Activated CD8-positive, alpha-beta memory T cell treated with anti-CD3 and anti-CD28 coated beads for 4 hours (primary cell): ENCODE data around the gene PLEKHG5.
"Not testable (repeated sequence)": the region's sequence is repeated elsewhere in the genome, so short reads cannot be mapped to it uniquely, and the experiment has no call there.

Experiments
- DNase-seq, 2 donors: peaks; one replicate each; pipeline ENCODE4 v3.0.0-alpha.2; 2020; ENCODE audit warnings: low read depth in 2 of 2

The PLEKHG5 gene

DNA sequence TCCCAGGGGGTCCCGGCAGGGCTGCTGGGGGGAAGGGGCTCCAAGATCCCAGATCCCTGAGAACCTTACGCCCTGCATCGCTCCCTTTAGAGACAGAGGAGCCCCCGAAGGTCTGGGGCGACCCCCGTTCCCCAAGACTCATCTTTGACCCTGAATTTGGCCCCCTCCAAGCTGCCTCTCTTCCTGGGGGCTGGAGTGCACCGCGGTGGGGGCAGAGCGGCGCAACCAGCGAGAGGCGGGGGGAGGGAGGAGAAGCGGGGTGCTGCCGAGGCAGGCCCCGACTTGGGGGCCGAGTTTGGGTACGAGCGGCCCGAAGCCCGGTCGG is 5.4 kb upstream of the PLEKHG5 start:
- no peak for DNase-seq

DNA sequence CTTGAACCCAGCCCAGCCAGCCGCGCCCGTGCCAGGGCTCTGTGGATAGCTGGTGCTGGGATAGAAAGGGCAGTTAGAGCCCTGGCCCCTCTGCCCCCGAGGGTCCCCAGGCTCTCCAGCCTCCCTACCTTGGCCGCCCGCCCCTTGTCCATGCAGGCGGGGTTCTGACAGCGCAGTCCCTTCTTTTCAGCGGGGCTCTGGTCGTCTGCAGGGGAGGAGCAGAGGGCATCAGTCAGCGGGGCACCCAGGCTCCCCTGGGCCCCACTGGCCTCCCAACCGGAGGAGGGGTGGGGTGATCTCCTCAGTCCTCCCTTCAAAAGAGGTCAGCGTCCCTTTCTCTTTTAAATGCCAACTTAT is 4.9 kb upstream of the PLEKHG5 start:
- no peak for DNase-seq

DNA sequence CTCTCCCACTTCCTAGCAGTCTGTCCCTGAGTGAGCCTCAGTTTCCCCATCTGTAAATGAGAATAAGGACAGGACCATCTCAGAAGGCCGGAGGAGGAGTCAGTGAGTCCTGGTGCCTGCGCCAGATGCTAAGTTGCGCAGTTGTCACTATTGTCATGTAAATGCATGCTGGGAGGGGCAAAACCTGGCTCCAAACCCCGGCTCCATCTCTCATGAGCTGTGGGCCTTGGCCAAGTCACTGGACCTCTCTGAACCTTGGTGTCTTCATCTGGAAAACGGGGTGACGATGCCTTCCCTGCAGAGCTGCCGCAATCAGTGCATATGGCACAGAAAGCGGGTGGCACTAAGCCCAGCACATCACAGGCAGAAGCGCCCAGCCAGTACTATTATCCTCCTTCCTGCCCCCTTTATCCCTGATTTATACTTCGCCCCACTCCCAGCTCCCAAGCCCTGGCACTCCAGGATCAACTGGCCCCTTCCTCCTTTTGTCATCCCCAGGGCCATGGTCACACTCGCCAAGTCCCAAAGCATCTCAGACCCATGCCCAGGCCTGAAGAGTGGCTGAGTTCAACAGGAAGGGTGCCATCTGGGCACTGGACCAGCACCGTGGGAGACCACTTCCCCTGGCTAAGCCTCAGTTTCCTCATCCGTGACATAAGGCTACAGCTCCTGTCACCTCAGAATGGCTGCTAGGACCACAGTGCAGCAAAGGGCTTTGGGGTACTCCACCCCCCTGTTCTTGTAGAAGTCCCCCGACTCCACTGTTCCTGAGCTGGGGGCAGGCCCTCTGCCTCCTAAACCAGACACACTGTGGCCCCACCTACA is 4.3 kb upstream of the PLEKHG5 start:
- DNase-seq: no peak

DNA sequence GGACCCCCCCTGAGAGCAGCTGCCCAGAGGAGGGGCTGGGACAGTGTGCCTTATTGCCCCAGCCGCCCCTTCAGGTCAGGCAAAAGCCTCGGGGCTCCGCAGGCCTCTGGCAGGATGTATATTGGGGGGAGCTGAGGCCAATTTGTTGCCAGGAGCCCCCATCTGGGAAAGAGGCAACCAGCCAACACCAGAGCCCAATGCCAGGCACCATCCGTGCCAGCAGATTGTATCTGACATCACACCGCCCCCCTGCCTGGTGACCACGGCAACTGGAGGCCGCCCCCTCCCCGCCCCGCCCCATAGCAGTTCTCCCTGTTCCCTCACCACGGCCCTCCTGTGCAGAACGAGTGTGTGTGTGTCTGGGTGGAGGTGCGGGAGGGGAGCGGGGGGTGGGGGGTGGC is 3.6 kb upstream of the PLEKHG5 start:
- no peak for DNase-seq

DNA sequence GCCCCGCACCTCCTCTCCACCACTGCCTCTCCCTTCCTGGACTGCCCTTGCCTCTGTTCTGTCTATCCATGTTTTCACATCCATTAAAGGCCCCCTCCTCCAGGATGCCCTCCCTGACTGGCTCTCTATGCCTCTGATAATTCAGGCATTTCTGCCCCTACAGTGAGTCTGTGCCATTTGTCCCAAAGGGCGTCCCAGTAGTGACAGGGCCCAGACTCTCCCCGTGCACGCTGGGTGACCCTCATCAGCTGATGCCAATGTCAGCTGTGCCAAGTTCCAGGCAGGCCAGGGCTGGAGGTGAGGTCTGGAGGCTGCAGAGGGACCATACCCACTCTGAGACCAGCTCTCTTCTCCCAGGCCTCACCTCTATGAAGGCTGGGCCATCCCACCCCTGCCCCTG is 3.2 kb upstream of the PLEKHG5 start:
- DNase-seq: no peak

DNA sequence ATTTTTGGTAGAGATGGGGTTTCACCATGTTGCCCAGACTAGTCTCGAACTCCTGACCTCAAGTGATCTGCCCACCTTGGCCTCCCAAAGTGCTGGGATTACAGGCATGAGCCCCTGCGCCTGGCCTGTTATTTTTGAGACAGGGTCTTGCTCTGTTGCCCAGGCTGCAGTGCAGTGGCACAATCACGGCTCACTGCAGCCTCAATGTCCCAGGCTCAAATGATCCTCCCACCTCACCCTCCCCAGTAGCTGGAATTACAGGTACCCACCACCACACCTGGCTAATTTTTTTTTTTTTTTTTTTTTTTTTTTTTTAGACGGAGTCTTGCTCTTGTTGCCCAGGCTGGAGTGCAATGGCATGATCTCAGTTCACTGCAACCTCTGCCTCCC is 2.4 kb upstream of the PLEKHG5 start:
- not testable (repeated sequence) for DNase-seq

DNA sequence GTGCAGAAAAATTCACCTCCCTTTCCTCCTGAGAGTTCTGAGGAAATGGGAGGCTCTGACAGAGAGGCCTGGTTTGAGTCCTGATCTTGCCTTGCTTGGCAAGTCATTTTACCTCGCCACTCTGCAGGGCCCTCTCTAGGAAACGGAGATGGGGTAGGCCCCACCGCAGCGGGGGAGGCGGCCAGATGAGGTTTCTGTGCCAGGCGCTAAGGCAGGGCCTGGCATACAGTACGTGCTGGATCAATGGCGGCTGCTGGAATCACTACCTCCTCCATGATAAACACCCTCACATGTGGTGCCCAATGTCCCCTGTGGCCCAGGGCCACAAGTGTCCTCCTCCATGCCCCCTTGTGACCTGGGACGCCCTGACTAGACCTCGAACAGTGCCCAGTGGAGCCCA is 499 bp upstream of the PLEKHG5 start:
- no peak for DNase-seq

DNA sequence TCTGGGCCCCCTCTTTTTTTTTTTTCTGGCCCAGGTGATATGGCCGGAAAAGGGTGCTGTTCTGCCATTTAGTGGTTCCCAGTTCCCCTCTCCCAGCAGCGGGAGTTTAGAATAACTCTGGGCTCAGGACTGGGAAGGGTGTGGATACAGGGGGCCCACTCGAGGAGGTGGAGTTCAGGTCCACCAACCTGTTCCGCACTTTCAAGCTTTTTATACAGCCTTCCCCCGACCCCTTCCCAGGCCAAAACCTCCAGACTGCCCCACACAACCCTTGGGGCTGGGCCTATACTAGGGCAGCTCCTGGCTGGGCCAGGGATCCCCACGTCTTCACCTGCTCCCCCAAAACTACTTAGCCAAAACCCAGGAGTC is 402 bp downstream of the PLEKHG5 start:
- no peak for DNase-seq

DNA sequence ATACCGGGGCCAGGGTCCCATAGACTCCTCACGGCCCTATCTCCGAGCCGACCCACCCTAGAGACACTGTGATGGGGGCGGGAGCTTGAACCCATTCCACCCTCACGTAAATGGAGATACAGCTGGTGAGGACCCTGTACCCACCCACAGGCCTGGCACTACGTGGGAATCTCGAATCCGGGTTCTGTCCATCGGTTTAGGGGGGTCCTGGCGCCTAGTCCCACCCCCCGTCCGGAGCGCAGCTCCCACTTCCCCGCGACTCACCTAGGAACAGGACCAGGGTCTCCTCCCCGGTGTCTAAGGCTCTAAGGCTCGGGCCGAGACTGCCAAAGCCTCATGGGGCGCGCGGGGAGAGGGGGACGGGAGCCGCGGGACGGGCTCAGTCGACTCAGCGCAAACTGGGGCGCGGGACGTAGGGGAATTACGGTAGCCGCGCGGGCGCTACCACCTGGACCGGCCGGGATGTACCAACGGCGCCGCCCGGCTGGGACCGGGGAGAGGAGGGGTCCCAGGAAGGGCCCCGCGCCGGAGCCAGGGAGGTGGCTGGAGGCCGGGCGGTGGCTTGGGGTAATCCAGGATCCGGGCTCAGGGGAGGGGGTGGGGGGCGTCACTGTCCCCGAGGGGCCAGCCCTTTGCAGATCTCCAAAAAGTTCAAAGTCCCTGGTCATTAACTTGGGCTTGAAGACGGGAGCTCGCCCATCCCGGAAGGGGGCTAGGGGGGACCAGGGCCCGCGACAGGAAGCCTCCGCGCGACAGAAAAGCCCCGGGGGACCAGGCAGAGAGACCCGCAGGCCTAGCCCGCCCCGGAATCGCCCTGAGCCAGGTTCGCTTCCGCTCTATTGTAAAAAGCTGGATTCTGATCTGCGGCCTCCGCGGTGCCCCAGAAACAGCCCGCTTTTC is 1.0 kb downstream of the PLEKHG5 start:
- DNase-seq: no peak

DNA sequence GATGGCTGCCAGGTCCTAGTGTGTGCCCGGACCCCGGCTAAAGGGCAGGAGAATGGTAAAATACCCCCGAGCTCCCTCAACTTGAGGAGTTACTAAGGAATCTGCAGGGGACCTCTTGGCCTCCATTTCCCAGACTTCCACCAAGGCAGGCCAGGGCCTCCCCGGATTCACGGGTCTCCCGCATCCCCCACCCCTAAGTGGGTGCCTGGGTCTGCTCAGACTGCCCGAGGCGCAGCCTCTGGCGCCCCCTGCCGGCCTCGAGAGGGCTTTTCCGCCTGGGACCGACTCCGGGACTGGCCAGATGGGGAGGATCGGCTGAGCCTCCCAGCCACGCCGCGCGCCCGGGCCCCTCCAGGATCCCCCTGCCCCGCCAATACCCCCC is 1.7 kb downstream of the PLEKHG5 start:
- DNase-seq: peak; percentile 44 to 59

DNA sequence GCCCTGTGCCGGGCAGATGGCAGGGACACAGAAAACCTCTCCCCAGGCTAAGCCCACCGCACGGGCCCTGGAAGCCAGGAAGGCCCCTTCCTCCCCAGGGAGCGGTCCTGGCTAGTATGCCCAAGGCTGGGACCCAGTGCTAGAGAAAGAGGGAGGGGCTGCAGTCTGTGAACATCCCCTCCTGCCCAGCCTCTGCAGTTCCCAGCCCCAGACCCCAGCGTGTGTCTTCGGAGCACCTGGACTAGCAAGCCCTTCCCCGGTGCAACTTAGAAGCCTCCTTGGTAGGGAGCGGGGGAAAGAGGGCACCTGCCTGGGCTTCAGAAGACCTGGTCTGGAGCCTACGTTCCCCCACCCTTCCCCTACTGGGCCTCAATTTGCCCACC is 2.1 kb downstream of the PLEKHG5 start:
- DNase-seq: no peak

DNA sequence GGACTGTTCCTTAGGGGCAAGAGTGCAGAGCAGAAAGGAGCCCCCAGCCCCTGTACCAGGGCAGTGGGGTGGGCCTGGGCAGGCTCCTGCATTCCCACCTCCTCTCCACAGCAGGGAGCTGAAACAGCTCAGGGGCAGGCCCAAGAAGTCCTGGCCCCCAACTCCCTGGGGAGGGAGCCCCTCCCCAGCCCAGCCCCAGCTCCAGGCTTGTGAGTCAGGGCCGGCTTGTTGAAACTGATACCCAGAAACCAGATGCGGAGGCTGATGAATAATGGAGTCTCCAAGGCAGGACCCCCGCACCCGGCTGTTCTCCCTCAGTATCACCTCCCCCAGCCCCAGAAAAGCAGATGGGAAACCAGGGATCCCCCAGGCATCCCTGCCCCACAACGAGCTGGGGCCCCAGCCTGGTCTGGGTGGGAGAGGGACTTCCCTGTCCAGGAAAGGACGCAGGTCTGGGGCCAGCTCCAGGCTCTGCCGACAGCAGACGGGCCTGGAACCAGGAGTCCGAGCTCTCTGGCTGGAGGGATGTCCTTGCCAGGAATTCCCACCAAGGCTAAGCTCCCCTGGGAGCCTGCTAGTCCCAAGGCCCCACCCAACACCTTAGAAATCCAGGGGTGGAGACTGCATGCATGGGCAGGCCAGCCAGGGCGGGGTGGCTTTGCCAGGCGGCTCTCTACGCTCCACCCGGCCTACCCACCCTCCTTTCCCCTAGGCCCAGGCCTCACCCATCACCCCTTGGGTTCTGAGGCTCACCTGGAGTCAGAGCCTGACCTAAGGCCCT is 2.7 kb downstream of the PLEKHG5 start:
- DNase-seq: no peak

DNA sequence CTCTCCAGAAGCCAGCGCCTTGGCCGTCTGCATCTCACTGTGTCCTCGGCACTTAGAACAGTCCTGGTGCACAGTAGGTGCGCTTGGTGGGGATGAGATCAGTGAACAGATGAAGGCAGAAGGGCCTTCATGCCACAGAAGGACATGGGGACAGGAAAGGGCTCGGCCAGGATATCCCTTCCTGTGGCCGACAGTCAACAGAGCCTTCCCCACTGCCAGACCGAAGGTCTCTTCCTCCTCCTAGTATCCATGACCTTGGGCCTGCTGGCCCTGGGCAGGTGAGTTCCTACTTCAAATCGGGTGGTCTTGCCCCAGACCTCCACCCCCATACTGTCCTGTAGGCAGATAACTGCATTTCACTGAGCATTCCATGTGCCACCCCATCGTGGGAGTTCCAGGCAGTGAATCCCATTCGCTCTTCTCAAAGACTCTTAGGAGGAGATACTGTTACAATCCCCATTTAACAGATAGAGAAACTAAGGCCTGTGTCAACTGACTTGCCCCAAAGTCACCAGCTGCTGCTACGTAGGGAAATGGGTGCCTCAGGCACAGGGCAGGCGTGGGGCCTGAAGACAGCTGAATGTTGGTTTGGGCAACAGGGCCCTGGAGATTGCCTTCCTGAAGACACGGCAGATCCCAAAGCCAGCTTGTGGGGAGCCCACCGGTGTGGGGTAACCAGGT is 3.5 kb downstream of the PLEKHG5 start:
- DNase-seq: no peak

DNA sequence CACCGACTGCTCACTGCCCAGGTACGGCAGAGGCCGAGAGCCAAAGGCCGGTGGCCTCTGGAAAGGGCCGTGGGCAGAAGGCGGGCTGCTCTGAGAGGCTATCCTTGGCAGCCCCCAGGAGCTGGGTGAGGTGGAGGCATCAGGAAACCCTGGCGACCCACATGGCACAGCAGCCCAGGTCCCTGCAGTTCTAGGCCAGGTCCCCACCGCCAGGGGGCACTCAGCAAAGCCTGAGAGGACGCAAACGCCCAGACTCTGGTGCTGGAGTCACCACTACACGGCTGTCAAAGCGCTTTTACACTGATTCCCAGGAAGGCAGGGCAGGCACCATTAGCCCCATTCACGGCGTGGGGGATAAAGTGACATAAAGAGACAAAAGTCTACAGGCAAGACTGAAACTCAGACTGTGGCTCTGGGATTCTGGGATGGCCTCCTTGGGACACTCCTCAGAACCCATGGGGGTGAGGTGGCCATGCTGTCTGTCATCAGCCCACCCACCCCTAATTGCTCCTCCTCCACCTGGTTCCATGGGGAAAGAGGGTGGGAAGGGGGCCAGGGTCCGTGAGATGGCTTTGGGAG is 4.9 kb downstream of the PLEKHG5 start:
- peak; percentile 73 to 77 for DNase-seq

DNA sequence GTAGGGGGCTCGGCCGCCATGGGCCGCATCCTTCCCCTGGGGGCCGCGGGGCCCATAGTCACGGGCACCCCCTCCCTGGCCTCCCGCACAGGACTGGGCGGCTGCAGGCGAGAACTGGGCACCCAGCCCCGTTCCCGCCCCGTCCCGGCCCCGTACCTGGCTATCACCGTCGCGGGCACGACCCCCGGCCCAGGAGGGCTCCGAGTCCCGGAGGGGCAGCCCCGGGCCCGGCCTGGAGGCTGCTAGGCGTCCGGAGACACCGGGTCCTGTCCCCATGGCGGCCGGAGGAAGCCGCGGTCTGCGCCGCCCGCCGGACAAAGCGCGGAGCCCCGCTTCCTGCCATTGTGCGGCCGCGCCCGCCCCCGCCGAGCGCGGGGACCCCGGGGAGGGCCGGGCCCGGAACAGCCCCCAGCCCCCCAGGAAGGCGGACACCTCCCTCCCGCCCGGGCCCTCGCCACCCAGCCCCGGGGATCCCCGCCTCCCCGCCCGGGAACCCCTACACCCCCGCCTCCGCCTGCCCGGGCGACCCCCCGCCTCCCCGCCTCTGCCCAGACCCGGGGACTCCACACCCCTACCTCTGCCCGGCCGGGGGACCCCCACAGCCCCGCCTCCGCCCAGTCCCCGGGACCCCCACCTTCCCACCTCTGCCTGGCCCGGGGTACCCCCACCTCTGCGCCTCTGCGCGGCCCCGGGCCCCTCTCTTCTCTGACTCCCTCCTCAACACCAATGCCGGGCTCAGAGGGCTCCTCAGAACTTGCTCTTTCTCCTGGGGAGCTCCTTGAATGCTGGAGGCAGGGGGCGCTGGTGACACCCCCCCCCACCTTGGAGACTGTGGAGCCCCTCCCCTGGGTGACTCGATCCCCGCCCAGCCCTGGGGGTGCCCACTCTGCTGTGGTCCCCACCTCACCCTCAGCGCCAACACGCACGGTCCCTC is 6.0 kb downstream of the PLEKHG5 start:
- DNase-seq: no peak

DNA sequence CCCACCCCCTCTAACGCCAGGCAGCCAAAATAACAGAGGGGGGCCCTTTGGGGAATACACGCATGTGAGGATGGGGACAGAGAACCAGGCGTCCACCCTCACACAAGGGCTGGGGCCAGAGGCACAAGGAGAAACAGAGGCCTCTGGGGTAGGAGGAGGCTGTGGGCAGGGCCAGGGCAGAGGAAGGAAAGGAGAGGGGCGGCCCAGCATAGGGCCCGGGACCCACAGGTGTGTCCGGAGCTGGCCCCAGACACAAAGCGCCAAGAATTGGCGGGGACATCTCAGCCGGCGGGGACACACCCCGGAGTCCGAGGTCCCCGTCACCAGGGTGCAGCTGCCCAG is 6.7 kb downstream of the PLEKHG5 start:
- no peak for DNase-seq

DNA sequence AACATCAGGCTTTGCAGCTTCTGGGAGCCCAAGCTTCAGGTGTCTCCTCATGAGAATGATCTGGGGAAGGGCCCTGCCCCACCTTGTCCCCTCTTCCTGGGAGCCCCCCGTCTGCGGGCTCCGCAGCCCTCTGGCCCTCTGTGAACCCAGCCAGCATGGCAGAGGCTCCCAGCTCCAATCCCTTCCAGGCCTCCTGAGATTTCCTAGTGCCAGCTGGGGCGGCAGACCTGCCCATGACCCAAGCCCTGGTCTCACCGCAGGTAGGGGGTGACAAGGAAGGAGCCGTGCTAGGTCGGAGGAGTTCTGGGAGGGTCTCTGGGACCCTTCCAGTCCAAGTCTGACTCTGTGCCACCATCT is 7.7 kb downstream of the PLEKHG5 start:
- no peak for DNase-seq

DNA sequence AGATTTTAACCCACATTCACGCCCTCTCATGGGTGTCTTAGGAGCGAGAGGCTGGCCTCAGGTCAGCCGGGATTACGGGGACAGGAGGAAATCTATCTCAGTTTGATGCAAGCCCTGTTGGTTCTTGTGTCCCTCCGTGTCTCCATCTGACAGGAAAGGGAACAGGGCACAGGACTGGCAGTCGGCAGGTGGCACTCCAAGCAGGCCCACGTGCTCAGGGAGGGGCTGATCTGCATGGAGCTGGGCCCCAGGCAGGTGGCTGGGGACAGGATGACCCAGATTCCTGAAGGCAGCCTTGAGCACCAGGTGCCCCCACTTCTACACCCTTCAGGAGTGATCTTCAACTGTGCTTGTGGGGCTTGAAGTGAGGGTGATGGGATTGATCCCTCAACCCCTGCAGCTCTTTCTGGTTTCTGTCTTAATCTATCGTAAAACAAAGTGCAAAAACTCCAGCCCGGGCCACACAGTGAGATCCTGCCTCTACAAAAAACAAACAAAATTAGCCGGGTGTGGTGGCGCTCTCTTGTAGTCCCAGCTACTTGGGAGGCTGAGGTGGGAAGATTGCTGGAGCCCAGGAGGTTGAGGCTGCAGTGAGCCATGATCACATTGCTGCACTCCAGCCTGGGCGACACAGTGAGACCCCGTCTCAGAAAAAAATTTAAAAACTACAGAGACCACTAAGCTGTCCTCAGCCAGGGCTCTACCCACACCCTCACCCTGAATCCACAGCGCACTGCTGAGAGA is 8.3 kb downstream of the PLEKHG5 start:
- DNase-seq: no peak

DNA sequence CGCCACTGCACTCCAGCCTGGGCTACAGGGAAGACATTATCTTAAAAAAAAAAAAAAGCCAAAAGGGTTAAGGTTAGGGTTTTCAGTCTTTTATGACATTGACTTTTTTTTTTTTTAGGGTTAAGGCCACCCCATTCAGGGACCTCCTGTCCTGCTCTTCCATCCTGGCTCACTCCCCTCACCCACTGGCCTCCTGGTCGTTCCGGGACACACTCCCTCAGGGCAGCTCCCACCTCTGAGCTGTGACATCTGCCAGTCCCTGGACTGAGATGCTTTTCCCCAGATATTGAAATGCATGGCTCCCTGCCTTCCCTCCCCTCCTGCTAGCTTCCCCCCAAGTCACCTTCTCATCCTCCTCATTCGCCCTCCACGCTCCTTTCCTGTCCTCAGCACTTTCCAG is 9.6 kb downstream of the PLEKHG5 start:
- DNase-seq: no peak
